H9 (cell line): ENCODE data around the gene CPXM2. TPM values are rescaled to one million over a fixed set of nuclear protein-coding genes. Genes with fewer than 3 reads are reported as not detected.

Experiments used
- DNase-seq: peaks from one replicate; pipeline ENCODE4 v3.0.0-alpha.2; 2017
- H2AFZ ChIP-seq: one replicate; pipeline ENCODE4 v1.6.1; 2013; ENCODE audit warnings: mild to moderate bottlenecking, low read length, control low read depth, moderate library complexity
- H2AK5ac ChIP-seq: 2 replicates; pipeline ENCODE4 v1.6.1; 2013; ENCODE audit warnings: low read length, control low read depth, mixed read lengths; ENCODE audit not compliant: insufficient read length
- H2BK120ac ChIP-seq: one replicate; pipeline ENCODE4 v1.6.1; 2013; ENCODE audit warnings: low read depth, mild to moderate bottlenecking, low read length, control low read depth, inconsistent platforms; ENCODE audit not compliant: poor library complexity, severe bottlenecking
- H2BK12ac ChIP-seq: 2 replicates; pipeline ENCODE4 v1.6.1; 2013; ENCODE audit warnings: low read length, control low read depth, mixed read lengths, low read depth; ENCODE audit not compliant: insufficient read length
- H2BK15ac ChIP-seq: 2 replicates; pipeline ENCODE4 v1.6.1; 2013; ENCODE audit warnings: low read depth, low read length, control low read depth
- H2BK20ac ChIP-seq: one replicate; pipeline ENCODE4 v1.6.1; 2013; ENCODE audit warnings: low read depth, mild to moderate bottlenecking, low read length, control low read depth, inconsistent platforms; ENCODE audit not compliant: poor library complexity, severe bottlenecking
- H2BK5ac ChIP-seq: 2 replicates; pipeline ENCODE4 v1.6.1; 2013; ENCODE audit warnings: low read length, control low read depth, mixed read lengths; ENCODE audit not compliant: insufficient read length
- H3K14ac ChIP-seq: 2 replicates; pipeline ENCODE4 v1.6.1; 2013; ENCODE audit warnings: low read length, control low read depth; ENCODE audit not compliant: insufficient read depth
- H3K18ac ChIP-seq: 2 replicates; pipeline ENCODE4 v1.6.1; 2013; ENCODE audit warnings: low read depth, mild to moderate bottlenecking, mixed read lengths, low read length, control low read depth; ENCODE audit not compliant: insufficient read length
- H3K23ac ChIP-seq: 2 replicates; pipeline ENCODE4 v1.6.1; 2013; ENCODE audit warnings: low read length, control low read depth, mixed read lengths, low read depth; ENCODE audit not compliant: insufficient read length
- H3K23me2 ChIP-seq: 2 replicates; pipeline ENCODE4 v1.6.1; 2013; ENCODE audit warnings: low read depth, mild to moderate bottlenecking, mixed read lengths, low read length, control low read depth; ENCODE audit not compliant: insufficient read length, poor library complexity, severe bottlenecking
- H3K27ac ChIP-seq: 2 replicates; pipeline ENCODE4 v1.5.1; 2013; ENCODE audit warnings: low read length, control low read depth, mixed read lengths, low read depth; ENCODE audit not compliant: insufficient read length
- H3K27me3 ChIP-seq: 2 replicates; pipeline ENCODE4 v1.6.1; 2013; ENCODE audit warnings: low read length, control low read depth, inconsistent platforms; ENCODE audit not compliant: insufficient read depth
- H3K4ac ChIP-seq: 2 replicates; pipeline ENCODE4 v1.6.1; 2013; ENCODE audit warnings: low read depth, mild to moderate bottlenecking, control low read depth, inconsistent platforms, low read length, moderate library complexity
- H3K4me1 ChIP-seq: 2 replicates; pipeline ENCODE4 v1.6.1; 2013; ENCODE audit warnings: low read length, control low read depth, inconsistent platforms; ENCODE audit not compliant: insufficient read depth
- H3K4me2 ChIP-seq: 2 replicates; pipeline ENCODE4 v1.6.1; 2013; ENCODE audit warnings: low read length, control low read depth, mixed read lengths; ENCODE audit not compliant: insufficient read length, insufficient read depth
- H3K56ac ChIP-seq: 2 replicates; pipeline ENCODE4 v1.6.1; 2013; ENCODE audit warnings: low read depth, mild to moderate bottlenecking, mixed read lengths, low read length, control low read depth; ENCODE audit not compliant: insufficient read length
- H3K79me1 ChIP-seq: 2 replicates; pipeline ENCODE4 v1.6.1; 2013; ENCODE audit warnings: low read depth, mild to moderate bottlenecking, moderate library complexity, low read length, control low read depth, inconsistent platforms; ENCODE audit not compliant: insufficient read depth, poor library complexity, severe bottlenecking
- H3K79me2 ChIP-seq: 2 replicates; pipeline ENCODE4 v1.6.1; 2013; ENCODE audit warnings: low read length, control low read depth, inconsistent platforms; ENCODE audit not compliant: insufficient read depth
- H3K9ac ChIP-seq: 2 replicates; pipeline ENCODE4 v1.6.1; 2013; ENCODE audit warnings: low read length, control low read depth, mixed read lengths; ENCODE audit not compliant: insufficient read length; ENCODE audit errors: extremely low read depth
- H3K9me3 ChIP-seq: one replicate; pipeline ENCODE4 v1.6.1; 2013; ENCODE audit warnings: low read depth, low read length, inconsistent platforms; ENCODE audit not compliant: control insufficient read depth
- H3T11ph ChIP-seq: one replicate; pipeline ENCODE4 v1.6.1; 2013; ENCODE audit warnings: mild to moderate bottlenecking, low read length, control low read depth, inconsistent platforms
- H4K20me1 ChIP-seq: one replicate; pipeline ENCODE4 v1.6.1; 2013; ENCODE audit not compliant: control insufficient read depth, insufficient read length, insufficient read depth
- H4K5ac ChIP-seq: 2 replicates; pipeline ENCODE4 v1.6.1; 2013; ENCODE audit warnings: low read depth, mild to moderate bottlenecking, mixed read lengths, low read length, control low read depth; ENCODE audit not compliant: insufficient read length
- H4K8ac ChIP-seq: replicated peaks from 2 replicates; pipeline ENCODE4 v1.6.1; 2013; ENCODE audit warnings: low read length, control low read depth, mixed read lengths, low read depth; ENCODE audit not compliant: insufficient read length
- H4K91ac ChIP-seq: 2 replicates; pipeline ENCODE4 v1.6.1; 2013; ENCODE audit warnings: low read depth, mild to moderate bottlenecking, moderate library complexity, mixed read lengths, low read length, control low read depth; ENCODE audit not compliant: insufficient read length
- H3K27ac Mint-ChIP-seq, 3 experiments: 2 replicates in 2 of 3; 3 replicates in 1 of 3; pipeline ENCODE4 v1.8.0; 2020 to 2021; ENCODE audit warnings: mixed read lengths in 3 of 3, mild to moderate bottlenecking in 1 of 3, moderate library complexity in 1 of 3
- H3K27me3 Mint-ChIP-seq: 2 replicates; pipeline ENCODE4 v1.8.0; 2021; ENCODE audit warnings: low read depth, mild to moderate bottlenecking, moderate library complexity, mixed read lengths
- H3K36me3 Mint-ChIP-seq, 3 experiments: 2 replicates in 2 of 3; 3 replicates in 1 of 3; pipeline ENCODE4 v1.8.0; 2020 to 2021; ENCODE audit warnings: low read depth in 3 of 3, mixed read lengths in 3 of 3; ENCODE audit not compliant: insufficient read depth in 1 of 3
- H3K4me1 Mint-ChIP-seq, 2 experiments: 2 replicates each; pipeline ENCODE4 v1.8.0; 2020; ENCODE audit warnings: mixed read lengths in 2 of 2
- H3K4me3 Mint-ChIP-seq, 2 experiments: 2 replicates in 1 of 2; 3 replicates in 1 of 2; pipeline ENCODE4 v1.8.0; 2020 to 2021; ENCODE audit warnings: mild to moderate bottlenecking in 2 of 2, mixed read lengths in 2 of 2, moderate library complexity in 1 of 2
- H3K9me3 Mint-ChIP-seq, 2 experiments: 2 replicates in 1 of 2; 3 replicates in 1 of 2; pipeline ENCODE4 v1.8.0; 2020; ENCODE audit warnings: mild to moderate bottlenecking in 2 of 2, mixed read lengths in 2 of 2, moderate library complexity in 1 of 2
- WGBS: extraction: QIAGEN DNeasy Blood & Tissue Kit; methylation state at CpG from one replicate; pipeline ENCODE4 v1.1.7; 2013; ENCODE audit warnings: missing lambda C conversion rate, low lambda C conversion rate, mixed read lengths; ENCODE audit not compliant: insufficient read length; ENCODE audit errors: extremely low coverage; 5-methylcytosine and 5-hydroxymethylcytosine counted together
- total RNA-seq: library from RNA; stranded (reverse); gene quantifications from 2 replicates; pipeline ENCODE4 v1.2.1, GENCODE V29; 2021
- TF ChIP-seq, protein P1 (sequence below): fragments of 200-600 bp; sonication (generic); conservative IDR thresholded peaks from 3 replicates; pipeline ENCODE4 v1.8.0; 2021; ENCODE audit warnings: antibody characterized with exemption, mild to moderate bottlenecking

CPXM2 gene
- total RNA-seq, 1 experiment from 2014 or later: 1.7 TPM

DNA sequence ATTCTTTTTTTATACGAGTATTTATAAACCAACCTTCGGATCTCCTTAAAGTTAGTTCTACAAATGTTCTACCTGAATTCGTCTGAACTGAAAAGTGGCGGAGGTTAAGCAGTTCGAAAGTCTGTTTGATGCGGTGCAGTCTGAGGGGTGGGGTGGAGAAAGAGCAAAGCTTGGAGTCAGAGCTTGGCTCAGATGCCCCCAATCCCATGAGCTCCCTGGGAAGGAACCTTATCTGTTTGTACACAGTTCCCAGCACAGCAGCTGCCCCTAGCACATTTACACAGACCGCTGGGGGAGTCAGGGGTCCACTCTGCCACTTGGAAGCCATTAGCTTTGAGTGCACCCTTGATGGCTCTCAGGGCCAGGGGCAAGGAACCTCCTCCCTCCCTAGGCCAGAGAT, 30.8 kb downstream of the CPXM2 start:
- DNase-seq: no peak
- Histone ChIP-seq H3K23ac (no peak overlapping the region), H3K18ac (no peak overlapping the region), H3K79me1 (no peaks in the 10 kb centered on the region), H2BK120ac (no peak overlapping the region), H2AFZ (no peak overlapping the region), H3K27me3 (no peaks in the 10 kb centered on the region), H3K9ac (no peak overlapping the region), H2BK15ac (no peak overlapping the region), H3K4me2 (no peak overlapping the region), H2AK5ac (no peak overlapping the region), H2BK5ac (no peak overlapping the region), H3T11ph (no peak overlapping the region), H3K79me2 (no peaks in the 10 kb centered on the region), H4K91ac (no peak overlapping the region), H3K23me2 (no peaks in the 10 kb centered on the region), H3K9me3 (no peaks in the 10 kb centered on the region), H4K20me1 (no peaks in the 10 kb centered on the region), H3K27ac (no peak overlapping the region), H3K56ac (no peak overlapping the region), H4K5ac (no peak overlapping the region), H2BK20ac (no peak overlapping the region), H2BK12ac (no peak overlapping the region), H3K4ac (no peak overlapping the region), H3K4me1 (no peaks in the 10 kb centered on the region), H3K14ac (no peak overlapping the region), H4K8ac (no peak overlapping the region)
- Mint-ChIP-seq H3K27me3 (peaks cover 2% of the 10 kb centered on the region), H3K36me3 (peaks cover 0 to 10% (median 8%) of the 10 kb centered on the region in 3 experiments; a peak in 4 of 7 replicates), H3K27ac (no peak overlapping the region), H3K4me1 (peaks cover 10 to 13% of the 10 kb centered on the region in 2 experiments), H3K9me3 (no peaks in the 10 kb centered on the region), H3K4me3 (no peak overlapping the region)
- TF ChIP-seq, protein P1, sequence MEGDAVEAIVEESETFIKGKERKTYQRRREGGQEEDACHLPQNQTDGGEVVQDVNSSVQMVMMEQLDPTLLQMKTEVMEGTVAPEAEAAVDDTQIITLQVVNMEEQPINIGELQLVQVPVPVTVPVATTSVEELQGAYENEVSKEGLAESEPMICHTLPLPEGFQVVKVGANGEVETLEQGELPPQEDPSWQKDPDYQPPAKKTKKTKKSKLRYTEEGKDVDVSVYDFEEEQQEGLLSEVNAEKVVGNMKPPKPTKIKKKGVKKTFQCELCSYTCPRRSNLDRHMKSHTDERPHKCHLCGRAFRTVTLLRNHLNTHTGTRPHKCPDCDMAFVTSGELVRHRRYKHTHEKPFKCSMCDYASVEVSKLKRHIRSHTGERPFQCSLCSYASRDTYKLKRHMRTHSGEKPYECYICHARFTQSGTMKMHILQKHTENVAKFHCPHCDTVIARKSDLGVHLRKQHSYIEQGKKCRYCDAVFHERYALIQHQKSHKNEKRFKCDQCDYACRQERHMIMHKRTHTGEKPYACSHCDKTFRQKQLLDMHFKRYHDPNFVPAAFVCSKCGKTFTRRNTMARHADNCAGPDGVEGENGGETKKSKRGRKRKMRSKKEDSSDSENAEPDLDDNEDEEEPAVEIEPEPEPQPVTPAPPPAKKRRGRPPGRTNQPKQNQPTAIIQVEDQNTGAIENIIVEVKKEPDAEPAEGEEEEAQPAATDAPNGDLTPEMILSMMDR: no peak
- WGBS: no CpG with 5 or more reads among the region's 7 CpGs
